WTC11 (cell line): Measurements from ENCODE around the gene PGAP2.

ENCODE experiments used
- ELF4 ChIP-seq: sonication (generic); formaldehyde crosslinking; IDR thresholded peaks from 2 replicates; pipeline ENCODE4 v1.8.1; 2022; ENCODE audit warnings: low read depth, mild to moderate bottlenecking, moderate library complexity, missing genetic modification reagents
- TF ChIP-seq, protein P1 (sequence below): sonication (generic); formaldehyde crosslinking; IDR thresholded peaks from 2 replicates; pipeline ENCODE4 v1.8.1; 2023; ENCODE audit warnings: mild to moderate bottlenecking, missing genetic modification reagents, moderate library complexity
- TF ChIP-seq, protein P2 (sequence below): fragments of 200-600 bp; IDR thresholded peaks from 2 replicates; pipeline ENCODE4 v1.8.0; 2022; ENCODE audit warnings: antibody characterized with exemption

DNA sequence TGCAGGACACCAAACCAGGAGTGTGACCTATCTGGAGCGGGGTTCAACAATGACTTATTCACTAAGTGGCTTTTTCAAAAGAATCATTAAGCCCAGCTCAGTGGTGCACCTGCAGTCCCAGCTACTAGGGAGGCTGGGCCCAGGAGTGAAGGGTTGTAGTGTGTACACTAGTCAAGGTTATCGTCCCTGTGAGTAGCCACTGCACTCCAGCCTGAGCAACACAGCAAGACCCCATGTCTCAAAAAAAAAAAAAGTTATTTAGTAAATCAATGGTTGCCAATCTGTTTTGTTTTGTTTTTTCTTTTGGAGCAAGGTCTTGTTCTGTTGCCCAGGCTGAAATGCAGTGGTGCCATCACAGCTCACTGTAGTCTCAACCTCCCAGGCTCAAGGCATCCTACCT, 24.5 kb downstream of the PGAP2 start:
- no peak for TF ChIP-seq ELF4 (CRISPR knock-in tag)
- TF ChIP-seq, protein P1, sequence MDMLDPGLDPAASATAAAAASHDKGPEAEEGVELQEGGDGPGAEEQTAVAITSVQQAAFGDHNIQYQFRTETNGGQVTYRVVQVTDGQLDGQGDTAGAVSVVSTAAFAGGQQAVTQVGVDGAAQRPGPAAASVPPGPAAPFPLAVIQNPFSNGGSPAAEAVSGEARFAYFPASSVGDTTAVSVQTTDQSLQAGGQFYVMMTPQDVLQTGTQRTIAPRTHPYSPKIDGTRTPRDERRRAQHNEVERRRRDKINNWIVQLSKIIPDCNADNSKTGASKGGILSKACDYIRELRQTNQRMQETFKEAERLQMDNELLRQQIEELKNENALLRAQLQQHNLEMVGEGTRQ (CRISPR knock-in tag) = no peak
- TF ChIP-seq, protein P2, sequence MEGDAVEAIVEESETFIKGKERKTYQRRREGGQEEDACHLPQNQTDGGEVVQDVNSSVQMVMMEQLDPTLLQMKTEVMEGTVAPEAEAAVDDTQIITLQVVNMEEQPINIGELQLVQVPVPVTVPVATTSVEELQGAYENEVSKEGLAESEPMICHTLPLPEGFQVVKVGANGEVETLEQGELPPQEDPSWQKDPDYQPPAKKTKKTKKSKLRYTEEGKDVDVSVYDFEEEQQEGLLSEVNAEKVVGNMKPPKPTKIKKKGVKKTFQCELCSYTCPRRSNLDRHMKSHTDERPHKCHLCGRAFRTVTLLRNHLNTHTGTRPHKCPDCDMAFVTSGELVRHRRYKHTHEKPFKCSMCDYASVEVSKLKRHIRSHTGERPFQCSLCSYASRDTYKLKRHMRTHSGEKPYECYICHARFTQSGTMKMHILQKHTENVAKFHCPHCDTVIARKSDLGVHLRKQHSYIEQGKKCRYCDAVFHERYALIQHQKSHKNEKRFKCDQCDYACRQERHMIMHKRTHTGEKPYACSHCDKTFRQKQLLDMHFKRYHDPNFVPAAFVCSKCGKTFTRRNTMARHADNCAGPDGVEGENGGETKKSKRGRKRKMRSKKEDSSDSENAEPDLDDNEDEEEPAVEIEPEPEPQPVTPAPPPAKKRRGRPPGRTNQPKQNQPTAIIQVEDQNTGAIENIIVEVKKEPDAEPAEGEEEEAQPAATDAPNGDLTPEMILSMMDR = no peak
